ENCODE results near the gene KRT77. TPM values are rescaled to one million over a fixed set of nuclear protein-coding genes. Genes with fewer than 3 reads are reported as not detected.

KRT77 gene
- total RNA-seq, 1 experiment from 2014 or later = not detected

DNA sequence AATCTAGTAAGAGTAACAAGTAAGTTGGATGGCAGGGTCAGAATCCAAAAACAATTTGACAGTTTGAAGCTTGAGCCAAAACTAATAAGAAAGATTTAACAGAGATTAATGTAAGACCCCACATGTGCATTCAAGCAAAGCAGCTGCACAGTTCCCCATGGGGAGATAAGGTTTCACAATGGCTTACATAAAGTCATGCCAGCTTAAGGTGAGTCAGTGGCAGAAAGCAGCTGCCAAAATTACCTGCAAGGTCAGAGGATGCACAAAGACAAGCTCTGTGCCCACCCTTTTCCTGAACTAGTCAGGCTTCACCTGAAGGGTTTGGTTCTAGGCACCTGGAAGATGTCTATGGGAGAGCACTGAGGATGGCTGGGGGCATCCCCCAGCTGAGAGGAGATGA is 36.6 kb upstream of the KRT77 start:
- H3K27ac ChIP-seq (ENCODE audit: low read length) = no peak overlapping the region
- ChIA-PET POLR2A (ENCODE audit: unreplicated experiment) (no interaction called here), CTCF (no interaction called here)
- no peaks in the 10 kb centered on the region for H3K9me2 ChIP-seq (replicated peaks; ENCODE audit: low read length)
- no peak overlapping the region for H3K4me2 ChIP-seq (ENCODE audit: low read length)
- no peaks in the 10 kb centered on the region for H3F3A ChIP-seq (ENCODE audit: low read length, unreplicated experiment)
- no peaks in the 10 kb centered on the region for H4K20me1 ChIP-seq (ENCODE audit: low read length)
- H3K9ac ChIP-seq (ENCODE audit: low read length) = no peak overlapping the region
- no peaks in the 10 kb centered on the region for H3K9me3 ChIP-seq (ENCODE audit: low read length)
- no peaks in the 10 kb centered on the region for H3K36me3 ChIP-seq (ENCODE audit: low read depth, low read length)
- H3K27me3 ChIP-seq (ENCODE audit: low read length) = peaks cover 25% of the 10 kb centered on the region; the same call in 1 of the 2 replicates
- ATAC-seq = no peak
- DNase-seq = peak; percentile 43
- BruUV-seq (replicated peaks) = no TSS peak
- H2AFZ ChIP-seq (ENCODE audit: low read length) = no peak overlapping the region
- intact Hi-C loops (cut with micrococcal nuclease) = loop anchor here (5.0 kb wide), 1 partner anchor 62 kb away; no protein-coding TSS in a partner anchor
- TF ChIP-seq CTCF (conservative IDR thresholded peaks at IDR 0.05; ENCODE audit: low read depth, low read length) (no peak), EZH2phosphoT487 (IDR thresholded peaks at IDR 0.05; ENCODE audit: borderline replicate concordance, low read length) (no peak), EZH2 (IDR thresholded peaks at IDR 0.05; ENCODE audit: low read length, unreplicated experiment) (no peak)
- no peaks in the 10 kb centered on the region for H3K79me2 ChIP-seq (ENCODE audit: low read length)
- H3K4me3 ChIP-seq (ENCODE audit: low read length) = no peak overlapping the region
- H3K4me1 ChIP-seq (ENCODE audit: insufficient read depth, low read length) = no peaks in the 10 kb centered on the region

DNA sequence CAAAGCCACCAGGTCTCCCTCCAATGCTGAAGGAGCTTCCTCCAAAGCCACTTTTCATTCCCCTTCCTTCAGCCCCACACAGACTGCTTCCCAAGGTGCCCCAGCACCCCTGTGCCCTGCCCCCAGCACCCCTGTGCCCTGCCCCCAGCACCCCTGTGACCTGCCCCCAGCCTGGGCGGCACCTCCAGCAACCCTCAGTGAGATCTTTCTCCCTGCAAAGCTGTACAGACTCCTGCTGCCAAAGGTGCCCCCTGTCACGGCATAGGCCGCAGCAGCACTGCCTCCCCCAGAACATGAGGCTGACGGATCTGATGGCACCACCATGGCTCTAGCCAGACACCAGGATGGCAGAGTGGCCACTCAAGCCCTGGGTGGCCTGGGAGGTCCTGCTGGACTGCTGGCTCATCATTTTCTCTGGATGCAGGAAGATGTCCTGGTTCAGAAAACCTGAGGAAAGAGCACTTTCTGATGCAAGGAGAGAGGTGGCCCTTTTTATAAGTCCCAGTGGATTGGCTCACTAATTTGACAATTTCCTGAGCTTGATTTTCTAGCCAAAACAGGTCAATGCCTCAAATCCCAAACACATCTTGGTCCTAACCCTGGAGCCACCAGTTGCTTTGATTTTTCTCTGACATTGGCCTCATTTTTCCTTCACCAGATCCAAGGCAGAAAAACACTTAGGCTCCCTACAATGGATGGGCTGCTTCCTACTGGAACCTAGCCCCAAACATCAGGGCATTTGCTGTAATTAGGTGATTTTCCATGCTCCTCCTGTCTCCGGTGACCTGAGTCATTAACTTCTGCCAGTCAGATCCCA is 32.7 kb upstream of the KRT77 start:
- Histone ChIP-seq H3K79me2 (ENCODE audit: low read length) (no peaks in the 10 kb centered on the region), H4K20me1 (ENCODE audit: low read length) (no peaks in the 10 kb centered on the region), H3K27me3 (ENCODE audit: low read length) (peaks cover 58% of the 10 kb centered on the region), H3F3A (ENCODE audit: low read length, unreplicated experiment) (no peaks in the 10 kb centered on the region), H3K36me3 (ENCODE audit: low read depth, low read length) (no peaks in the 10 kb centered on the region), H3K4me1 (ENCODE audit: insufficient read depth, low read length) (no peaks in the 10 kb centered on the region), H3K9me2 (replicated peaks; ENCODE audit: low read length) (no peaks in the 10 kb centered on the region), H2AFZ (ENCODE audit: low read length) (no peak overlapping the region), H3K9me3 (ENCODE audit: low read length) (no peaks in the 10 kb centered on the region), H3K9ac (ENCODE audit: low read length) (no peak overlapping the region), H3K4me3 (ENCODE audit: low read length) (no peak overlapping the region), H3K4me2 (ENCODE audit: low read length) (no peak overlapping the region), H3K27ac (ENCODE audit: low read length) (no peak overlapping the region)
- CTCF ChIA-PET = no interaction called here
- DNase-seq (no peak), ATAC-seq (no peak)
- POLR2A ChIA-PET (ENCODE audit: unreplicated experiment) = no interaction called here
- TF ChIP-seq EZH2phosphoT487 (IDR thresholded peaks at IDR 0.05; ENCODE audit: borderline replicate concordance, low read length) = no peak
- TF ChIP-seq EZH2 (IDR thresholded peaks at IDR 0.05; ENCODE audit: low read length, unreplicated experiment) = no peak
- no peak for TF ChIP-seq CTCF (conservative IDR thresholded peaks at IDR 0.05; ENCODE audit: low read depth, low read length)
- no TSS peak for BruUV-seq (replicated peaks)
- intact Hi-C loops (cut with micrococcal nuclease) = no loop called here

- no TSS peak for BruUV-seq (replicated peaks)
- no peak overlapping the region for H3K4me2 ChIP-seq (ENCODE audit: low read length)
- ATAC-seq (no peak), DNase-seq (no peak)
- H3K79me2 ChIP-seq (ENCODE audit: low read length) = no peaks in the 10 kb centered on the region
- intact Hi-C loops (cut with micrococcal nuclease) = no loop called here
- H2AFZ ChIP-seq (ENCODE audit: low read length) = no peak overlapping the region
- CTCF ChIA-PET = no interaction called here
- peaks cover 67% of the 10 kb centered on the region for H3K27me3 ChIP-seq (ENCODE audit: low read length)
- no peaks in the 10 kb centered on the region for H4K20me1 ChIP-seq (ENCODE audit: low read length)
- TF ChIP-seq EZH2 (IDR thresholded peaks at IDR 0.05; ENCODE audit: low read length, unreplicated experiment) (no peak), EZH2phosphoT487 (IDR thresholded peaks at IDR 0.05; ENCODE audit: borderline replicate concordance, low read length) (no peak)
- H3F3A ChIP-seq (ENCODE audit: low read length, unreplicated experiment) = no peaks in the 10 kb centered on the region
- H3K4me3 ChIP-seq (ENCODE audit: low read length) = no peak overlapping the region
- no peaks in the 10 kb centered on the region for H3K9me3 ChIP-seq (ENCODE audit: low read length)
- H3K27ac ChIP-seq (ENCODE audit: low read length) = no peak overlapping the region
- H3K9ac ChIP-seq (ENCODE audit: low read length) = no peak overlapping the region
- no peaks in the 10 kb centered on the region for H3K9me2 ChIP-seq (replicated peaks; ENCODE audit: low read length)
- POLR2A ChIA-PET (ENCODE audit: unreplicated experiment) = no interaction called here
- no peaks in the 10 kb centered on the region for H3K36me3 ChIP-seq (ENCODE audit: low read depth, low read length)
- no peaks in the 10 kb centered on the region for H3K4me1 ChIP-seq (ENCODE audit: insufficient read depth, low read length)
These were observed 31.8 kb upstream of the KRT77 start for GRCh38 chr12:52735106-52735505.

All from PC-3 (cell line).